HEK293 (cell line): ENCODE measurements around the gene PPARGC1A.

Experiments used
- CTCF ChIA-PET: fragments of 350-600 bp; formaldehyde crosslinking; extraction: SDS; loops from one replicate; lab custom pipeline; 2021; ENCODE audit warnings: antibody characterized with exemption; lab: Yijun Ruan, JAX
- POLR2A ChIA-PET: fragments of 300-600 bp; formaldehyde crosslinking; extraction: SDS; loops from one replicate; lab custom pipeline; 2020; ENCODE audit warnings: antibody characterized with exemption, inconsistent platforms; lab: Yijun Ruan, JAX
- H3K27ac ChIP-seq: fragments of 200-500 bp; sonication (Bioruptor generic); 2 replicates; pipeline ENCODE4 v1.5.1; 2014; ENCODE audit warnings: low read depth, low read length, control low read depth, inconsistent platforms; ENCODE audit errors: extremely low read depth
- H3K36me3 ChIP-seq, 2 experiments: fragments of 200-500 bp in 1 of 2; sonication (Bioruptor generic) in 1 of 2; 1 replicate in 1 of 2; 2 replicates in 1 of 2; pipeline ENCODE4 v1.5.1; 2014 to 2017; ENCODE audit warnings: inconsistent platforms in 2 of 2, low read length in 2 of 2; ENCODE audit not compliant: control insufficient read depth in 2 of 2, insufficient read depth in 1 of 2
- H3K4me1 ChIP-seq: fragments of 200-500 bp; sonication (Bioruptor generic); 2 replicates; pipeline ENCODE4 v1.5.1; 2014; ENCODE audit warnings: mild to moderate bottlenecking, low read length, inconsistent platforms; ENCODE audit not compliant: control insufficient read depth, insufficient read depth
- H3K4me3 ChIP-seq: 2 replicates; pipeline ENCODE4 v1.5.1; 2011; ENCODE audit warnings: low read depth, mild to moderate bottlenecking, control low read depth, low read length, moderate library complexity
- H3K9me3 ChIP-seq: fragments of 200-500 bp; sonication (Bioruptor generic); 2 replicates; pipeline ENCODE4 v1.5.1; 2014; ENCODE audit warnings: low read depth, low read length, inconsistent platforms; ENCODE audit not compliant: control insufficient read depth, insufficient read depth
- KLF7 ChIP-seq: fragments of 450-650 bp; formaldehyde crosslinking; IDR thresholded peaks from 2 replicates; pipeline ENCODE4 v1.5.1; 2016; ENCODE audit warnings: missing biosample characterization, missing genetic modification characterization, borderline replicate concordance
- PRDM10 ChIP-seq: fragments of 450-650 bp; formaldehyde crosslinking; IDR thresholded peaks from 2 replicates; pipeline ENCODE4 v1.5.1; 2016; ENCODE audit warnings: missing biosample characterization, missing genetic modification characterization
- REPIN1 ChIP-seq: fragments of 450-650 bp; formaldehyde crosslinking; IDR thresholded peaks from 2 replicates; pipeline ENCODE4 v1.5.1; 2017; ENCODE audit warnings: missing biosample characterization, missing genetic modification characterization, low read depth
- TCF7L2 ChIP-seq: IDR thresholded peaks from 2 replicates; pipeline ENCODE4 v1.6.1; 2011; ENCODE audit warnings: low read depth, mild to moderate bottlenecking, inconsistent platforms, low read length, moderate library complexity, borderline replicate concordance
- TSHZ1 ChIP-seq: fragments of 450-650 bp; formaldehyde crosslinking; IDR thresholded peaks from 2 replicates; pipeline ENCODE4 v1.5.1; 2016; ENCODE audit warnings: missing biosample characterization, missing genetic modification characterization, borderline replicate concordance
- WT1 ChIP-seq: fragments of 450-650 bp; formaldehyde crosslinking; IDR thresholded peaks from 2 replicates; pipeline ENCODE4 v1.5.1; 2016; ENCODE audit warnings: missing biosample characterization, missing genetic modification characterization
- ZBTB20 ChIP-seq: fragments of 450-650 bp; formaldehyde crosslinking; IDR thresholded peaks from 2 replicates; pipeline ENCODE4 v1.5.1; 2016; ENCODE audit warnings: missing biosample characterization, missing genetic modification characterization
- ZBTB7A ChIP-seq: fragments of 450-650 bp; formaldehyde crosslinking; IDR thresholded peaks from 2 replicates; pipeline ENCODE4 v1.5.1; 2016; ENCODE audit warnings: low read depth, missing biosample characterization, missing genetic modification characterization
- ZNF112 ChIP-seq: fragments of 450-650 bp; formaldehyde crosslinking; IDR thresholded peaks from 2 replicates; pipeline ENCODE4 v1.5.0; 2017; ENCODE audit warnings: missing biosample characterization, missing genetic modification characterization
- ZNF157 ChIP-seq: fragments of 450-650 bp; formaldehyde crosslinking; IDR thresholded peaks from 2 replicates; pipeline ENCODE4 v1.5.1; 2016; ENCODE audit warnings: missing biosample characterization, missing genetic modification characterization
- ZNF174 ChIP-seq: fragments of 450-650 bp; formaldehyde crosslinking; IDR thresholded peaks from 2 replicates; pipeline ENCODE4 v1.5.0; 2017; ENCODE audit warnings: missing biosample characterization, mild to moderate bottlenecking, missing genetic modification characterization
- ZNF175 ChIP-seq: fragments of 450-650 bp; formaldehyde crosslinking; IDR thresholded peaks from 2 replicates; pipeline ENCODE4 v1.5.1; 2016; ENCODE audit warnings: missing biosample characterization, missing genetic modification characterization
- ZNF239 ChIP-seq: fragments of 450-650 bp; formaldehyde crosslinking; IDR thresholded peaks from 2 replicates; pipeline ENCODE4 v1.5.1; 2016; ENCODE audit warnings: missing biosample characterization, missing genetic modification characterization
- ZNF266 ChIP-seq: fragments of 450-650 bp; formaldehyde crosslinking; IDR thresholded peaks from 2 replicates; pipeline ENCODE4 v1.5.1; 2016; ENCODE audit warnings: missing biosample characterization, missing genetic modification characterization, low read depth
- ZNF350 ChIP-seq: fragments of 450-650 bp; formaldehyde crosslinking; IDR thresholded peaks from 2 replicates; pipeline ENCODE4 v1.5.0; 2017; ENCODE audit warnings: missing biosample characterization, mild to moderate bottlenecking, missing genetic modification characterization
- ZNF416 ChIP-seq: fragments of 450-650 bp; formaldehyde crosslinking; IDR thresholded peaks from 2 replicates; pipeline ENCODE4 v1.5.1; 2016; ENCODE audit warnings: missing biosample characterization, missing genetic modification characterization
- ZNF423 ChIP-seq: fragments of 450-650 bp; formaldehyde crosslinking; IDR thresholded peaks from 2 replicates; pipeline ENCODE4 v1.5.1; 2016; ENCODE audit warnings: missing biosample characterization, missing genetic modification characterization
- ZNF510 ChIP-seq: fragments of 450-650 bp; formaldehyde crosslinking; IDR thresholded peaks from 2 replicates; pipeline ENCODE4 v1.5.1; 2018; ENCODE audit warnings: mild to moderate bottlenecking, missing genetic modification characterization, missing biosample characterization; ENCODE audit not compliant: insufficient replicate concordance
- ZNF571 ChIP-seq: fragments of 450-650 bp; formaldehyde crosslinking; IDR thresholded peaks from 2 replicates; pipeline ENCODE4 v1.5.0; 2017; ENCODE audit warnings: missing biosample characterization, missing genetic modification characterization
- ZNF580 ChIP-seq: fragments of 450-650 bp; formaldehyde crosslinking; IDR thresholded peaks from 2 replicates; pipeline ENCODE4 v1.5.1; 2016; ENCODE audit warnings: missing biosample characterization, missing genetic modification characterization
- ZNF621 ChIP-seq: fragments of 450-650 bp; formaldehyde crosslinking; IDR thresholded peaks from 2 replicates; pipeline ENCODE4 v1.5.1; 2017; ENCODE audit warnings: missing biosample characterization, missing genetic modification characterization
- ZNF692 ChIP-seq: fragments of 450-650 bp; formaldehyde crosslinking; IDR thresholded peaks from 2 replicates; pipeline ENCODE4 v1.5.1; 2016; ENCODE audit warnings: missing biosample characterization, missing genetic modification characterization
- ZNF747 ChIP-seq: fragments of 450-650 bp; formaldehyde crosslinking; IDR thresholded peaks from 2 replicates; pipeline ENCODE4 v1.5.1; 2016; ENCODE audit warnings: missing biosample characterization, missing genetic modification characterization
- ZNF76 ChIP-seq: fragments of 450-650 bp; formaldehyde crosslinking; IDR thresholded peaks from 2 replicates; pipeline ENCODE4; 2016; ENCODE audit warnings: low read depth, missing biosample characterization, missing genetic modification characterization, borderline replicate concordance
- TF ChIP-seq, protein P1 (sequence below): fragments of 450-650 bp; formaldehyde crosslinking; IDR thresholded peaks from 2 replicates; pipeline ENCODE4 v1.5.1; 2017; ENCODE audit warnings: missing biosample characterization, missing genetic modification characterization

PPARGC1A gene

GRCh38 chr4:23828779-23829178 is 61.1 kb downstream of the PPARGC1A start:
- Histone ChIP-seq H3K4me3 (no peak overlapping the region), H3K9me3 (no peaks in the 10 kb centered on the region), H3K27ac (no peak overlapping the region), H3K36me3 (peaks cover 0 to 10% of the 10 kb centered on the region in 2 experiments; a peak in 1 of 3 replicates), H3K4me1 (no peaks in the 10 kb centered on the region)
- TF ChIP-seq ZNF76 (tag by site-specific recombination) (no peak), REPIN1 (tag by site-specific recombination) (no peak), WT1 (tag by site-specific recombination) (no peak), ZNF239 (tag by site-specific recombination) (no peak), TCF7L2 (no peak), ZNF580 (tag by site-specific recombination) (no peak), ZNF621 (tag by site-specific recombination) (no peak), ZNF175 (tag by site-specific recombination) (no peak), ZNF174 (no peak), ZNF571 (tag by site-specific recombination) (no peak), TSHZ1 (tag by site-specific recombination) (no peak), ZNF423 (tag by site-specific recombination) (no peak), ZBTB20 (tag by site-specific recombination) (no peak), ZNF157 (tag by site-specific recombination) (no peak), ZNF112 (tag by site-specific recombination) (no peak), ZBTB7A (no peak), ZNF510 (no peak), ZNF266 (tag by site-specific recombination) (no peak), ZNF747 (tag by site-specific recombination) (no peak)
- TF ChIP-seq, protein P1, sequence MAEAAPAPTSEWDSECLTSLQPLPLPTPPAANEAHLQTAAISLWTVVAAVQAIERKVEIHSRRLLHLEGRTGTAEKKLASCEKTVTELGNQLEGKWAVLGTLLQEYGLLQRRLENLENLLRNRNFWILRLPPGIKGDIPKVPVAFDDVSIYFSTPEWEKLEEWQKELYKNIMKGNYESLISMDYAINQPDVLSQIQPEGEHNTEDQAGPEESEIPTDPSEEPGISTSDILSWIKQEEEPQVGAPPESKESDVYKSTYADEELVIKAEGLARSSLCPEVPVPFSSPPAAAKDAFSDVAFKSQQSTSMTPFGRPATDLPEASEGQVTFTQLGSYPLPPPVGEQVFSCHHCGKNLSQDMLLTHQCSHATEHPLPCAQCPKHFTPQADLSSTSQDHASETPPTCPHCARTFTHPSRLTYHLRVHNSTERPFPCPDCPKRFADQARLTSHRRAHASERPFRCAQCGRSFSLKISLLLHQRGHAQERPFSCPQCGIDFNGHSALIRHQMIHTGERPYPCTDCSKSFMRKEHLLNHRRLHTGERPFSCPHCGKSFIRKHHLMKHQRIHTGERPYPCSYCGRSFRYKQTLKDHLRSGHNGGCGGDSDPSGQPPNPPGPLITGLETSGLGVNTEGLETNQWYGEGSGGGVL (tag by site-specific recombination) = no peak
- ChIA-PET POLR2A (no interaction called here), CTCF (interaction anchor here (0.6 to 0.7 kb wide), 2 partner anchors 123 to 461 kb away, joined by 3 read pairs; no protein-coding TSS in a partner anchor)

DNA sequence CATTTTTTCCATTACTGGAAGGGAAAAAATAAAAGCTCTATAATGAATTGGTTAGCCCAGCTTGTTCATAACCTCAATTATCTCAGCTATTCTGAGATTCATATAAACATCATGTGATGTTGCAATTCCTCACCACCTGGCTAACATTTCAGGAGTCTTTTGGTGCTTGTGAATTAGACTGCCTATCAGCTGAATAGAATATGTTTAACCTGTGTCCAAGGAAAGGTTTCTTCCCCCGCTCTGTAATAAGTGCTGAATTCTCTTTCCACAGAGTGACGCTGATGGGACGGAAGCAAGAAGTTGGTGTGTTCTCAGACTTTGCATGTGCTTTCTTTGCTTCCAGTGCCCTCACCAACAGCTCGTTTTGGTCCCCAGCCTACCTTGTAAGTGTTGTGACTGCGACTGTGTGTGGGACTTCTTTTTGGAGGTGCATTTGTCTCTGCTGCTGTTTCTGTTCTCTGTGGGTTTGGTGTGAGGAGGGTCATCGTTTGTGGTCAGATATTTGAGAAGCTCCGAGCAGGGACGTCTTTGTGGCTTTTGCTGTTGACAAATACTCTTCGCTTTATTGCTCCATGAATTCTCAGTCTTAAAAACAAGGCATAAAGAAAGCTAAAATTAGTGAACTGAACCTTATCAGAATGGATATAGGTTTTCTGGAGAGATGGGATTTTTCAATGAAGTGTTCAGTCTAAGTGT is 61.7 kb downstream of the PPARGC1A start:
- no peaks in the 10 kb centered on the region for H3K4me1 ChIP-seq
- CTCF ChIA-PET = interaction anchor here (0.6 to 0.7 kb wide), 2 partner anchors 123 to 462 kb away, joined by 3 read pairs; no protein-coding TSS in a partner anchor
- POLR2A ChIA-PET = no interaction called here
- TF ChIP-seq PRDM10 (no peak), KLF7 (tag by site-specific recombination) (no peak), ZNF350 (tag by site-specific recombination) (no peak), ZNF692 (tag by site-specific recombination) (no peak), ZNF416 (tag by site-specific recombination) (no peak)

More for the DNA sequence above, 61.7 kb downstream of the PPARGC1A start:
- no peak overlapping the region for H3K4me3 ChIP-seq
- no peaks in the 10 kb centered on the region for H3K9me3 ChIP-seq
- H3K36me3 ChIP-seq = peaks cover 0 to 10% of the 10 kb centered on the region in 2 experiments; a peak in 1 of 3 replicates
- no peak overlapping the region for H3K27ac ChIP-seq
